Renal pelvis (tissue), 4 donors: ENCODE results near the gene ANKRD39. TPM values are rescaled to one million over a fixed set of nuclear protein-coding genes. Genes with fewer than 3 reads are reported as not detected.

Experiments used
- DNase-seq: peaks from one replicate; pipeline ENCODE4 v3.0.0-alpha.2; 2013
- polyA plus RNA-seq, 3 donors: library from polyadenylated mRNA; unstranded; fragments of 120-200 nt; gene quantifications; one replicate each; pipeline ENCODE4 v1.2.1, GENCODE V29; 2013; ENCODE audit not compliant: insufficient read length in 3 of 3

ANKRD39 gene
- polyA plus RNA-seq, 3 donors: 8.5 to 11.3 (median 11.0) TPM

- DNase-seq: no peak
Measured at GRCh38 chr2:96831679-96832078, 26.1 kb downstream of the ANKRD39 start.

- DNase-seq: no peak
Measured at GRCh38 chr2:96830044-96830562, 27.7 kb downstream of the ANKRD39 start.

- no peak for DNase-seq
Measured at GRCh38 chr2:96828874-96829273, 28.9 kb downstream of the ANKRD39 start.

GRCh38 chr2:96828436-96828835, 29.4 kb downstream of the ANKRD39 start:
- DNase-seq: no peak

- DNase-seq: no peak
Measured at GRCh38 chr2:96826546-96827278, 31.1 kb downstream of the ANKRD39 start.

- DNase-seq: no peak
Measured at GRCh38 chr2:96825057-96825456, 32.8 kb downstream of the ANKRD39 start.

GRCh38 chr2:96824079-96824870, 33.5 kb downstream of the ANKRD39 start:
- DNase-seq: no peak

GRCh38 chr2:96823198-96823597, 34.6 kb downstream of the ANKRD39 start:
- no peak for DNase-seq

- no peak for DNase-seq
Measured at GRCh38 chr2:96822786-96823185, 35.0 kb downstream of the ANKRD39 start.

GRCh38 chr2:96821113-96821675, 36.6 kb downstream of the ANKRD39 start:
- no peak for DNase-seq

- no peak for DNase-seq
Measured at GRCh38 chr2:96819876-96820511, 37.8 kb downstream of the ANKRD39 start.

GRCh38 chr2:96819128-96819875, 38.5 kb downstream of the ANKRD39 start:
- no peak for DNase-seq

GRCh38 chr2:96817882-96818281, 39.9 kb downstream of the ANKRD39 start:
- DNase-seq: no peak

- no peak for DNase-seq
Measured at GRCh38 chr2:96816836-96817702, 40.7 kb downstream of the ANKRD39 start.

- peak; percentile 95 for DNase-seq
Measured at GRCh38 chr2:96816127-96816835, 41.5 kb downstream of the ANKRD39 start, which contains the start of gene CNNM3. TSS of gene CNNM3 (plus strand) at chr2:96816268. CDS start at chr2:96816278, 10 bp downstream.

- DNase-seq: no peak
Measured at GRCh38 chr2:96815326-96816126, 42.3 kb downstream of the ANKRD39 start.

GRCh38 chr2:96813656-96814055, 44.2 kb downstream of the ANKRD39 start:
- no peak for DNase-seq

GRCh38 chr2:96811917-96812316, 45.9 kb downstream of the ANKRD39 start:
- no peak for DNase-seq

- no peak for DNase-seq
Measured at GRCh38 chr2:96810783-96811192, 47.0 kb downstream of the ANKRD39 start.
